ENCODE measurements around the gene FBXL14.

- TF ChIP-seq CTCF (conservative IDR thresholded peaks at IDR 0.05 in 1 of 2, IDR thresholded peaks at IDR 0.05 in 1 of 2; ENCODE audit: extremely low read depth in 1 of 2, insufficient read depth in 1 of 2, low read depth in 1 of 2, low read length in 2 of 2) = no peak
- no peak for TF ChIP-seq EZH2 (IDR thresholded peaks at IDR 0.05; ENCODE audit: borderline replicate concordance, low read length)
These were observed 27.8 kb downstream of the FBXL14 start for GRCh38 chr12:1566449-1567135.
